Measurements from ENCODE around the gene AKTIP. TPM values are rescaled to one million over a fixed set of nuclear protein-coding genes. Genes with fewer than 3 reads are reported as not detected.
"Not testable (repeated sequence)": the region's sequence is repeated elsewhere in the genome, so short reads cannot be mapped to it uniquely, and the experiment has no call there.

The AKTIP gene
- polyA plus RNA-seq (2013, experiment 1 of 2; ENCODE audit: insufficient read length), result 26.5 TPM
- 28.4 TPM for polyA plus RNA-seq (2013, experiment 2 of 2; ENCODE audit: insufficient read length)

- DNase-seq, result peak; percentile 54
These were observed at the start of gene AKTIP for GRCh38 chr16:53502331-53503269. Gene AKTIP, minus strand, starts transcription at chr16:53503209. Its CDS starts 2,950 bp downstream, at chr16:53500259.

- DNase-seq, result peak; percentile 90
These were observed 47.1 kb upstream of the AKTIP start for GRCh38 chr16:53549970-53550690.

- peak; percentile 64 for DNase-seq
These were observed 44.0 kb upstream of the AKTIP start for GRCh38 chr16:53546988-53547391.

GRCh38 chr16:53545433-53545832 is 42.4 kb upstream of the AKTIP start:
- DNase-seq, result no peak

- no peak for DNase-seq
These were observed 39.3 kb upstream of the AKTIP start for GRCh38 chr16:53542283-53542682.

GRCh38 chr16:53541326-53541725 is 38.3 kb upstream of the AKTIP start:
- DNase-seq, result peak; percentile 78

- DNase-seq, result not testable (repeated sequence)
These were observed 37.0 kb upstream of the AKTIP start for GRCh38 chr16:53539759-53540718.

- not testable (repeated sequence) for DNase-seq
These were observed 36.3 kb upstream of the AKTIP start for GRCh38 chr16:53539346-53539745.

GRCh38 chr16:53537626-53538025 is 34.6 kb upstream of the AKTIP start:
- DNase-seq, result no peak

- no peak for DNase-seq
These were observed 31.2 kb upstream of the AKTIP start for GRCh38 chr16:53534206-53534605.

- no peak for DNase-seq
These were observed 27.7 kb upstream of the AKTIP start for GRCh38 chr16:53530741-53531140.

- no peak for DNase-seq
These were observed 27.0 kb upstream of the AKTIP start for GRCh38 chr16:53530046-53530445.

GRCh38 chr16:53529513-53529912 is 26.5 kb upstream of the AKTIP start:
- no peak for DNase-seq

- no peak for DNase-seq
These were observed 25.8 kb upstream of the AKTIP start for GRCh38 chr16:53528797-53529196.

GRCh38 chr16:53523971-53524548 is 21.1 kb upstream of the AKTIP start:
- no peak for DNase-seq

- DNase-seq, result no peak
These were observed 20.3 kb upstream of the AKTIP start for GRCh38 chr16:53523126-53523804.

GRCh38 chr16:53519417-53520091 is 16.5 kb upstream of the AKTIP start:
- no peak for DNase-seq

- DNase-seq, result peak; percentile 21
These were observed 15.8 kb upstream of the AKTIP start for GRCh38 chr16:53518550-53519416.

GRCh38 chr16:53517851-53518250 is 14.8 kb upstream of the AKTIP start:
- no peak for DNase-seq

- no peak for DNase-seq
These were observed 12.8 kb upstream of the AKTIP start for GRCh38 chr16:53515811-53516210.

All from fibroblast of skin of scalp (primary cell).